Fibroblast of lung (primary cell): ENCODE measurements around the gene ZGLP1. TPM values are rescaled to one million over a fixed set of nuclear protein-coding genes. Genes with fewer than 3 reads are reported as not detected.

Source experiments
- DNase-seq, 2 donors: peaks; one replicate each; pipeline versions ENCODE4 v3.0.0 to v3.0.0-alpha.2; 2010; ENCODE audit warnings: low read depth in 2 of 2
- H2AFZ ChIP-seq: 2 replicates; pipeline ENCODE4 v1.5.1; 2012; ENCODE audit warnings: low read length, control low read depth, inconsistent platforms
- H3K27ac ChIP-seq: 2 replicates; pipeline ENCODE4 v1.5.1; 2011; ENCODE audit warnings: low read length, control low read depth; ENCODE audit not compliant: insufficient read depth
- H3K27me3 ChIP-seq: 2 replicates; pipeline ENCODE4 v1.5.1; 2011; ENCODE audit warnings: mild to moderate bottlenecking, low read length; ENCODE audit not compliant: control insufficient read depth, insufficient read depth
- H3K36me3 ChIP-seq: 2 replicates; pipeline ENCODE4 v1.5.1; 2011; ENCODE audit warnings: low read length; ENCODE audit not compliant: control insufficient read depth, insufficient read depth
- H3K4me1 ChIP-seq: 2 replicates; pipeline ENCODE4 v1.5.1; 2011; ENCODE audit warnings: low read length; ENCODE audit not compliant: control insufficient read depth, insufficient read depth; ENCODE audit errors: extremely low read depth
- H3K4me2 ChIP-seq: 2 replicates; pipeline ENCODE4 v1.5.1; 2011; ENCODE audit warnings: low read length, control low read depth; ENCODE audit not compliant: insufficient read depth; ENCODE audit errors: extremely low read depth
- H3K4me3 ChIP-seq, 4 experiments: fragments of 200-600 bp in 1 of 4; sonication (generic) in 1 of 4; replicated peaks in 1 of 4; 2 replicates each; pipeline ENCODE4 v1.5.1; 2011 to 2016; ENCODE audit warnings: low read length in 4 of 4, low read depth in 3 of 4, mild to moderate bottlenecking in 3 of 4, control low read depth in 2 of 4, inconsistent platforms in 1 of 4, mixed read lengths in 1 of 4; ENCODE audit not compliant: insufficient read depth in 1 of 4; ENCODE audit errors: control extremely low read depth in 1 of 4
- H3K79me2 ChIP-seq: 2 replicates; pipeline ENCODE4 v1.5.1; 2012; ENCODE audit warnings: mild to moderate bottlenecking, low read length, inconsistent platforms; ENCODE audit not compliant: control insufficient read depth, insufficient read depth
- H3K9ac ChIP-seq: 2 replicates; pipeline ENCODE4 v1.5.1; 2011; ENCODE audit warnings: mild to moderate bottlenecking, low read length, control low read depth; ENCODE audit not compliant: insufficient read depth
- H3K9me3 ChIP-seq: 2 replicates; pipeline ENCODE4 v1.5.1; 2012; ENCODE audit warnings: low read depth, low read length; ENCODE audit not compliant: control insufficient read depth, insufficient read depth
- H4K20me1 ChIP-seq: 2 replicates; pipeline ENCODE4 v1.5.1; 2011; ENCODE audit warnings: low read length; ENCODE audit not compliant: control insufficient read depth, insufficient read depth; ENCODE audit errors: extremely low read depth
- CTCF ChIP-seq, 2 donors: IDR thresholded peaks in 1 of 2; conservative IDR thresholded peaks in 1 of 2; 1 replicate in 1 of 2; 2 replicates in 1 of 2; pipeline ENCODE4 v1.5.1; 2011 to 2012; ENCODE audit warnings: low read length in 2 of 2, control low read depth in 1 of 2, inconsistent platforms in 1 of 2, low read depth in 1 of 2, mild to moderate bottlenecking in 1 of 2
- EZH2 ChIP-seq: IDR thresholded peaks from 2 replicates; pipeline ENCODE4 v1.5.1; 2012; ENCODE audit warnings: low read length, control low read depth, mild to moderate bottlenecking; ENCODE audit errors: missing control alignments
- polyA plus RNA-seq, 2 donors: library from polyadenylated mRNA; depleted of rRNA in 1 of 2; stranded (reverse) in 1 of 2; unstranded in 1 of 2; fragments of >200 nt; gene quantifications; 2 replicates each; pipeline ENCODE4 v1.2.1, GENCODE V29; 2011 to 2012; ENCODE audit warnings: missing spikeins in 1 of 2
- total RNA-seq: library from RNA; depleted of rRNA; stranded (reverse); fragments of >200 nt; gene quantifications from 2 replicates; pipeline ENCODE4 v1.2.1, GENCODE V29; 2014

Gene ZGLP1
- total and polyA plus RNA-seq, 2 donors (not counting 1 experiment from before 2014, with no cell fraction given), result 0.35 to 0.66 TPM

DNA sequence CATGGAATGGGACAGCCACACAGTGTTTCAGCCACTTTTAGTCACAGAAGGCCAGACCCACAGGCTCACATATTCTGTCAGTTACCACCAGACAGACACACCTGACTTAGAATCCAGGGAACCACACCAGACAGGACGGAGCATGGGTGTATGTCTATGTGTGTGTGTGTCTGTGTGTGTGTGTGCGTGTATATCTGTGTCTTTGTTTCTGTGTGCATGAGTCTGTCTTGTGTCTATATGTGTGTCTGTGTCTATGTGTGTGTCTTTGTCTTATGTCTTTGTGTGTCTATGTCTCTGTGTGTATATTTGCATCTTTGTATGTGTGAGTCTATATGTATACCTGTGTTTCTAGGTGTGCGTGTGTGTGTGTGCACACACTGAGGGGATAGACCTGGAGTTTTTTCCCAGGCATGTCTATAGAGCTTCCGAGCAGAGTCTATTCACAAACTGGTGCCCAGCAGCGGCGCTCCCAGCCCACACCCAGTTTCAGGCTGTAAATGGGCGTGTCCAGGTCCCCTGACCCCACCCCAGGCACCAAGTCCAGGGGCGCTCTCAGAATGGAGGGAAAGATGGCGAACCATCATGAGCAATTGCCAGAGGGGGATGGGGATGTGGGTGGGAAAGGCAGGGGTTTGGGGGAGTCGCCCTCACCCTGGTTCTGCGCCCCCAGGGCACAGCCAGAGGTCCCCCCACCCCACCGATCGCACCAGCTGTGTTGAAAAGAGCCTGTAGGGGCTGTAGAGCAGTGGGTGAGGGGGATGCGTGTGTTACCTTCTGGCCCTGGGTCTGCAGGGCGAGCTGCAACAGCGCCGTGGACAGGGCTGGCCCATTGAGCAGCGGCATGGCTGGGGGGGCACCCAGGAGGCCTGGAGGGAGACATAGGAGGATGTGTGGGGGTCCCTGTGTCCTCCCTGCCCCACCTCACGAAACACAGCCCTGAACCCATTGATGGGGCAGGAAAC lies 12.5 kb upstream of the ZGLP1 start:
- H3K79me2 ChIP-seq, result no peaks in the 10 kb centered on the region

GRCh38 chr19:10321417-10321797 lies 11.8 kb upstream of the ZGLP1 start:
- Histone ChIP-seq H3K36me3 (peaks cover 28% of the 10 kb centered on the region), H3K4me3 (no peak overlapping the region), H4K20me1 (no peaks in the 10 kb centered on the region), H2AFZ (no peak overlapping the region), H3K4me2 (no peak overlapping the region), H3K9ac (no peak overlapping the region), H3K27ac (no peak overlapping the region), H3K9me3 (no peaks in the 10 kb centered on the region), H3K79me2 (no peaks in the 10 kb centered on the region), H3K4me1 (no peaks in the 10 kb centered on the region), H3K27me3 (no peaks in the 10 kb centered on the region)
- no peak for DNase-seq
- TF ChIP-seq EZH2 (no peak), CTCF (conservative IDR thresholded peaks at IDR 0.05 in 1 of 2, IDR thresholded peaks at IDR 0.05 in 1 of 2; ENCODE audit: low read depth in 1 of 2, low read length in 2 of 2) (no peak)

More for the DNA sequence above, 12.5 kb upstream of the ZGLP1 start:
- Histone ChIP-seq H3K4me3 (no peak overlapping the region), H3K4me2 (no peak overlapping the region), H4K20me1 (no peaks in the 10 kb centered on the region), H3K9me3 (no peaks in the 10 kb centered on the region), H3K4me1 (no peaks in the 10 kb centered on the region), H3K27ac (no peak overlapping the region), H3K36me3 (peaks cover 28% of the 10 kb centered on the region), H3K27me3 (no peaks in the 10 kb centered on the region), H2AFZ (no peak overlapping the region), H3K9ac (no peak overlapping the region)
- no peak for DNase-seq
- TF ChIP-seq CTCF (conservative IDR thresholded peaks at IDR 0.05 in 1 of 2, IDR thresholded peaks at IDR 0.05 in 1 of 2; ENCODE audit: low read depth in 1 of 2, low read length in 2 of 2) (no peak), EZH2 (no peak)

DNA sequence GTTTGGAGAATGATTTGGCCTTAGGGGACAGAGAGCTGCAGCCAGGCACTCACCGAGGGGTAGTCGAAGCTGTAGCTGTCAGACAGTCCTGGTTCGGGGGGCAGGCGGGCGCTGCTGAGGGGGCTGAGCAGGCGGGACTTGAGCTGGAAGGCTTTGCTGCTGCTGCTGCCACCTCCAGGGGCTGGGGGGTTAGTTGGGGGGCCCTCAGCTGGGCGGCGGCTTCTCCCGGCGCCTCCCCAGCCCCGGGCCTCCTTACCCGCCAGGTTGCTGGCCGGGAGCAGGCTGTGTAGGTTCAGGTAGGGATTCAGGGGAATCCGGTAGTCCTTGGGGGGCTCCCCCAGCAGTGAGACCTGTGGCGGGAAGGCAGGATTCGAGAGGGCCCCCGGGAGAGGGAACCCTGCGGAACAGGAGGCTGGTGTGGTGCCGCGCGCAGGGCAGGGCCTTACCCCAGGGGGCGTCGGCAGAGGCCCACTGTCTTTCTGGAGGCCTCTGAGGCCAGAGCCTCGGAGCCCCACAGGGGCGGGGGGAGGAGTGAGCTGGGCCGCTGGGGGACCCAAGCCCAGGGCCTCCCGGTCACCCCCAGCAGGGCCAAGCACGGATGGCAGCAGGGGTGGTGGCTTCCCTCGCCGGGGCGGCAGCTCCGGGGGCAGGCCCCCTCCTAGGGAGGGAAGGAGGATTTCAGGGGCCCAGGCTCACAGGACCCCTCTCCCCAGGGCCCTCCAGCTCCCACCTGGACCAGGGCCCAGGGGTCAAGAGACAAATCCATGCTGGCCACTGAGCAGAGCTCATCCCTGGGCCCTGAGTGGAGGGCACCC lies 11.2 kb upstream of the ZGLP1 start:
- H3K4me3 ChIP-seq, result no peak overlapping the region
- no peaks in the 10 kb centered on the region for H3K4me1 ChIP-seq
- H2AFZ ChIP-seq, result no peak overlapping the region
- H3K4me2 ChIP-seq, result no peak overlapping the region
- no peak for DNase-seq
- H3K27me3 ChIP-seq, result no peaks in the 10 kb centered on the region
- TF ChIP-seq CTCF (conservative IDR thresholded peaks at IDR 0.05 in 1 of 2, IDR thresholded peaks at IDR 0.05 in 1 of 2; ENCODE audit: low read depth in 1 of 2, low read length in 2 of 2) (no peak), EZH2 (no peak)
- H3K79me2 ChIP-seq, result no peaks in the 10 kb centered on the region
- H3K9ac ChIP-seq, result no peak overlapping the region
- no peaks in the 10 kb centered on the region for H3K9me3 ChIP-seq
- no peak overlapping the region for H3K27ac ChIP-seq
- peaks cover 29% of the 10 kb centered on the region for H3K36me3 ChIP-seq
- no peaks in the 10 kb centered on the region for H4K20me1 ChIP-seq
